ENCODE results near the gene SNRNP25. TPM values are rescaled to one million over a fixed set of nuclear protein-coding genes. Genes with fewer than 3 reads are reported as not detected.

The SNRNP25 gene
- polyA plus RNA-seq, 3 donors, result 18.5 to 32.2 (median 31.6) TPM

DNA sequence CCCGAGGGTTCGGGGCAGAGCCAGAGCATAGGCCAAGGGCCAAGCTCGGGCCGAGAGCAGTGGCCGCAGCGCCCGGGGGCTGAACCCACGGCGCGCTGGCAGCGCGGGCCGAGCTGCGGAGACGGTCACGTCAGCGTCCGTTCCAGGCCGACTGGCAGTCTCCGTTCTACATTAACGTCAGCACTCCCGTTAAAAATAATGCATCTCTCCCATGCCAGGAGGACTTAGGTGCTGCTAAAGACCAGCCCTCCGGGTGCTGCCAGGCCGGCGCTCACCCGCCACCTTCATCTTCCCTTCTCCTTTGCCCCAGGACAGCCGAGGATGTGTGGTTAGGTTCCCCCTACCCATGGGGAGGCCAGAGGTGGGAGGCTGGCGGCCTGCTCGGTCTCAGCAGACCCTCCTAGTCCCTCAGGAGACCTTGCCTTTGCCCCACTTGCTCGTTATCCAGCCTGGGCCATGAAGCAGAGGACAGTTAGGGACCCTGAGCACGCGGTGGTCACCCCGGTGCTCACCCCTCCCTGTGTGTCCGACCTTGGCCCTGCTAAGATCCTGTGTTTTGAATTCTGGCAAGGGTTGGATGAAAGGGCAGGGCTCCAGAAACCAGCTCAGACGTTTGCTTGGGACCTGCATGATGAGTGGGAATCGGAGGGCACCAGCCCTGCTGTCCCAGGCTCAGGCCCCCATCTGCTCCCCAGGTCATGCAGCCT lies 25.0 kb downstream of the SNRNP25 start:
- H3K79me2 ChIP-seq (ENCODE audit: insufficient read depth, low read length), result peaks cover 8% of the 10 kb centered on the region
- peaks cover 15 to 16% of the 10 kb centered on the region in 2 donors for H3K36me3 ChIP-seq (replicated peaks in 1 of 2; ENCODE audit: control insufficient read depth in 1 of 2, insufficient read depth in 2 of 2, low read length in 2 of 2)
- peak overlapping the region; percentile 89 for H2AFZ ChIP-seq (ENCODE audit: insufficient read depth, low read depth, low read length, poor library complexity, severe bottlenecking)
- H3K4me3 ChIP-seq (replicated peaks in 1 of 3; ENCODE audit: low read depth in 2 of 3, low read length in 3 of 3), result peak overlapping the region; percentile 73 to 87 (median 77)
- peaks cover 41% of the 10 kb centered on the region for H3K4me1 Mint-ChIP-seq
- no peaks in the 10 kb centered on the region for H3K9me3 ChIP-seq (replicated peaks in 1 of 2; ENCODE audit: control insufficient read depth in 1 of 2, insufficient read depth in 1 of 2, low read length in 2 of 2)
- H3K4me3 Mint-ChIP-seq, result peak overlapping the region; percentile 93 to 98
- WGBS (ENCODE audit: insufficient coverage), result 8% methylated on average over 32 of the region's 36 CpGs
- TF ChIP-seq, protein P1, sequence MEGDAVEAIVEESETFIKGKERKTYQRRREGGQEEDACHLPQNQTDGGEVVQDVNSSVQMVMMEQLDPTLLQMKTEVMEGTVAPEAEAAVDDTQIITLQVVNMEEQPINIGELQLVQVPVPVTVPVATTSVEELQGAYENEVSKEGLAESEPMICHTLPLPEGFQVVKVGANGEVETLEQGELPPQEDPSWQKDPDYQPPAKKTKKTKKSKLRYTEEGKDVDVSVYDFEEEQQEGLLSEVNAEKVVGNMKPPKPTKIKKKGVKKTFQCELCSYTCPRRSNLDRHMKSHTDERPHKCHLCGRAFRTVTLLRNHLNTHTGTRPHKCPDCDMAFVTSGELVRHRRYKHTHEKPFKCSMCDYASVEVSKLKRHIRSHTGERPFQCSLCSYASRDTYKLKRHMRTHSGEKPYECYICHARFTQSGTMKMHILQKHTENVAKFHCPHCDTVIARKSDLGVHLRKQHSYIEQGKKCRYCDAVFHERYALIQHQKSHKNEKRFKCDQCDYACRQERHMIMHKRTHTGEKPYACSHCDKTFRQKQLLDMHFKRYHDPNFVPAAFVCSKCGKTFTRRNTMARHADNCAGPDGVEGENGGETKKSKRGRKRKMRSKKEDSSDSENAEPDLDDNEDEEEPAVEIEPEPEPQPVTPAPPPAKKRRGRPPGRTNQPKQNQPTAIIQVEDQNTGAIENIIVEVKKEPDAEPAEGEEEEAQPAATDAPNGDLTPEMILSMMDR (IDR thresholded peaks at IDR 0.05), result no peak
- peaks cover 16 to 26% (median 20%) of the 10 kb centered on the region in 3 donors for H3K27me3 Mint-ChIP-seq (ENCODE audit: low read depth in 3 of 3)
- peaks cover 0 to 18% of the 10 kb centered on the region in 2 donors for H3K27me3 ChIP-seq (ENCODE audit: control insufficient read depth in 2 of 2, insufficient read depth in 2 of 2, low read length in 2 of 2)
- H3K36me3 Mint-ChIP-seq, result peaks cover 18 to 33% of the 10 kb centered on the region in 2 donors
- peak overlapping the region in 1 of 2 donors; percentile 74 for H3K27ac ChIP-seq (ENCODE audit: low read depth in 1 of 2, low read length in 2 of 2)
- peak overlapping the region; percentile 98 for H3K4me2 ChIP-seq (replicated peaks; ENCODE audit: extremely low read depth, low read length, poor library complexity, severe bottlenecking)
- peak overlapping the region; percentile 83 for H3K9ac ChIP-seq (ENCODE audit: insufficient read depth, low read length, poor library complexity, severe bottlenecking)
- peaks cover 0 to 2% (median 0%) of the 10 kb centered on the region in 7 donors for H3K9me3 Mint-ChIP-seq
- H3K4me1 ChIP-seq (ENCODE audit: control insufficient read depth in 1 of 2, insufficient read depth in 2 of 2, low read length in 2 of 2), result peaks cover 27 to 36% of the 10 kb centered on the region in 2 donors
- DNase-seq, result peak in 1 of 3 donors; percentile 4
- H4K20me1 ChIP-seq (ENCODE audit: insufficient read depth, low read length), result no peaks in the 10 kb centered on the region
- peak overlapping the region in 6 of 7 donors; percentile 54 to 86 (median 84) for H3K27ac Mint-ChIP-seq
- intact Hi-C loops (cut with micrococcal nuclease), result loop anchor here in 1 of 2 donors (2.0 kb wide), 1 partner anchor 24 kb away; no protein-coding TSS in a partner anchor

DNA sequence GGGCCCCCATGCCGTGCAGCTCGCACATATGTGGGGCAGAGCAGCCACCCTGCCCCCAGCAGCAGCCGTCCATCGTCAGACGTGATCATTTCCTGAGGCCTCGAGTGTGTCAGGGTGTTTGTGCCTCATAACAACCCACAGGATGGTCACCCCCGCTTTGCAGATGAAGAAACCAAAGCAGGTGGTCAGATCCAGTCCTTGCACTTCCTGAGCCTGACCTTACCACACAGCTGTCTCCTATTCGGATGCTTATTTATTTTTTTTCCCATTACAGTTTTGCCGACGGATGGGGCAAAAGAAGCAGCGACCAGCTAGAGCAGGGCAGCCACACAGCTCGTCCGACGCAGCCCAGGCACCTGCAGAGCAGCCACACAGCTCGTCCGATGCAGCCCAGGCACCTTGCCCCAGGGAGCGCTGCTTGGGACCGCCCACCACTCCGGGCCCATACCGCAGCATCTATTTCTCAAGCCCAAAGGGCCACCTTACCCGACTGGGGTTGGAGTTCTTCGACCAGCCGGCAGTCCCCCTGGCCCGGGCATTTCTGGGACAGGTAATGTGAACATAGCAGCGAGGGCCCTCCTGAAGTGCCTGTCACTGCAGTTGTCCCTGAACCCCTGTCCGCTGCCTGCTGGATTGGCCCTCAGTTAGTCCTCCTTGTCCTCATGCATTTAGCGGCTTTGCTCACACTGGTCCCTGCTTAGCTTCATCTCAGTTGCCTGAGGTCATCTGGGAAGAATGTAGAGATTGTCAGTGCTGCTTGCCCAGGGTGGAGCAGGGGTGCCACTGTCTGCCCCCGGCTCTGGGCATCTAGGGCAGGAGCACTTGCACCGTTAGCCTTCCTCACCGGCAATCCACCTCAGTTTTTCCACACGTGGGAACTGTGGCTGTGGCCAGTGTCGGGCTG lies 25.8 kb downstream of the SNRNP25 start:
- Histone ChIP-seq H3K36me3 (replicated peaks in 1 of 2; ENCODE audit: control insufficient read depth in 1 of 2, insufficient read depth in 2 of 2, low read length in 2 of 2) (peaks cover 21 to 23% of the 10 kb centered on the region in 2 donors), H3K4me2 (replicated peaks; ENCODE audit: extremely low read depth, low read length, poor library complexity, severe bottlenecking) (peak overlapping the region; percentile 98), H3K79me2 (ENCODE audit: insufficient read depth, low read length) (peaks cover 8% of the 10 kb centered on the region), H3K27ac (ENCODE audit: low read depth in 1 of 2, low read length in 2 of 2) (no peak overlapping the region), H3K4me3 (replicated peaks in 1 of 3; ENCODE audit: low read depth in 2 of 3, low read length in 3 of 3) (peak overlapping the region in 1 of 3 experiments; percentile 87), H4K20me1 (ENCODE audit: insufficient read depth, low read length) (peaks cover 7% of the 10 kb centered on the region), H3K9ac (ENCODE audit: insufficient read depth, low read length, poor library complexity, severe bottlenecking) (peak overlapping the region; percentile 83), H3K27me3 (ENCODE audit: control insufficient read depth in 2 of 2, insufficient read depth in 2 of 2, low read length in 2 of 2) (peaks cover 0 to 11% of the 10 kb centered on the region in 2 donors), H3K9me3 (replicated peaks in 1 of 2; ENCODE audit: control insufficient read depth in 1 of 2, insufficient read depth in 1 of 2, low read length in 2 of 2) (no peaks in the 10 kb centered on the region), H2AFZ (ENCODE audit: insufficient read depth, low read depth, low read length, poor library complexity, severe bottlenecking) (no peak overlapping the region), H3K4me1 (ENCODE audit: control insufficient read depth in 1 of 2, insufficient read depth in 2 of 2, low read length in 2 of 2) (peaks cover 30 to 44% of the 10 kb centered on the region in 2 donors)
- no peak for DNase-seq
- WGBS (ENCODE audit: insufficient coverage), result 63% methylated on average over 32 of the region's 32 CpGs
- peaks cover 12 to 18% (median 12%) of the 10 kb centered on the region in 3 donors for H3K27me3 Mint-ChIP-seq (ENCODE audit: low read depth in 3 of 3)
- peaks cover 49% of the 10 kb centered on the region for H3K4me1 Mint-ChIP-seq
- peaks cover 0 to 2% (median 0%) of the 10 kb centered on the region in 7 donors for H3K9me3 Mint-ChIP-seq
- peak overlapping the region; percentile 93 to 98 for H3K4me3 Mint-ChIP-seq
- intact Hi-C loops (cut with micrococcal nuclease), result loop anchor here in 1 of 2 donors (2.0 kb wide), 1 partner anchor 25 kb away; no protein-coding TSS in a partner anchor
- TF ChIP-seq, protein P1 (IDR thresholded peaks at IDR 0.05), result no peak
- H3K27ac Mint-ChIP-seq, result peak overlapping the region in 3 of 7 donors; percentile 78 to 85 (median 79)
- H3K36me3 Mint-ChIP-seq, result peaks cover 24 to 40% of the 10 kb centered on the region in 2 donors

Measured in CD14-positive monocyte (primary cell).